Hematopoietic multipotent progenitor cell treated with erythropoietin and hydrocortisone succinate and interleukin-3 and kit ligand, for 4 days (in vitro differentiated cells): Measurements from ENCODE around the gene PEX16.
A peak's percentile ranks its signal among the peaks of the same experiment; 100 is the strongest.

ENCODE experiments used
- DNase-seq: peaks from one replicate; pipeline ENCODE4 v3.0.0-alpha.2; 2015

The PEX16 gene

DNA sequence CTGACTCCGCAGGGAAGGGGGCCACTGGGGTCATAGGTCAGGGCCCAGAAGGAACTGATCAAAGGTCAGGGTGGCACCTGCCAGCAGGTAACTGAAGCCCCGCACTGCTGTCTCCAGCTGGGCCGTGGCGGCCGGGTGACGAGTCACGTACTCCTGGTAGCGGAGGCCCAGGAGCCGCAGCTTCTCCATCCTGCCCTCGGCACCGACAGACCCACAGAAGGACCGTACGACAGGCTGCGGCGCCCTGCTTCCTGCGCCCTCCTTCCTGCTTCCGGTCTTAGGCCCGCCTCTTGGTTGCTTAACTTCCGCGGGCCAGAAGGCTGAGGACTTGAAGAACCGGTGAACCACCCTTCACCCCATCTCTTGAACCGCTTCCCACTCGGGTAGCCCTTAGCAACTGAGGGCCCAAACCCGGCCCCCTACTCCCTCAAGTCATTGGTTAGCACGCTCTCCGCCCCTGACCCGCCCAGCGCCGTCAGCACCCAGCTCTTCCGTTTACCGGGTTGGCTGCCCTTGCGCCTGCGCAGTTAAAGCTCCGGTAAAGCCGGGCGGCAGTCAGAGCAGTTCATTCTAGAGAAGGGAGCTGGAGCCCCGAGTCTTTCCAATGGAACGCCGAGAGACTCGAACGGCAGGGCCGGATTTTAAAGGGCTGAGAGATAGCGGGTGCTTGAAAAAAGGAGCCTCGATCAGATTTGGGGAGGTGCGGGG lies at the start of gene PEX16:
Gene PEX16, minus strand, starts transcription at position 255 of the 708 bp plus-strand sequence. Its CDS starts 66 bp downstream, at position 189.
- peak; percentile 99 for DNase-seq

DNA sequence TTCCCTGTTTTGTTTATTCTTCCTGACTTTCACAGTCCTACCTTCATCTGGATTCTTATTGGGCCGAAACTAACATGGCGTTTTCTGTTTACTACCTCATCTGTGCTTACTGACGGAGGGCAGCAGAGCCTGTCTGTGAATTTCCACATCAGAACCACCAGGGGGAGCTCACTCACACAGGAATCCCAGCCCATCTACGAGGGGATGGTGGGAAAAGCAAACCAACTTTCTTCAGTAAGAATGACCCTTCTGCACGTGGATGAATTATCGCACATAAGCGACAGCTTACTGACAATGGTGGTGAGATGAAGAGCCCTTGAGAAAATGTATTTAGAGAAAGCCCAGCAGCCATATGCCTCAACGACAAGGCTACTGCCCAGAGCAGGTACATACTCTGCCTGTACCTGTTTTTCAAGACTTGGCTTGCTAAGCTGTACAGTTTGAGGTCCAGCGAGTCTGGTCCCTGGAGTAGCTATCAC lies 47.3 kb upstream of the PEX16 start:
- peak; percentile 90 for DNase-seq

DNA sequence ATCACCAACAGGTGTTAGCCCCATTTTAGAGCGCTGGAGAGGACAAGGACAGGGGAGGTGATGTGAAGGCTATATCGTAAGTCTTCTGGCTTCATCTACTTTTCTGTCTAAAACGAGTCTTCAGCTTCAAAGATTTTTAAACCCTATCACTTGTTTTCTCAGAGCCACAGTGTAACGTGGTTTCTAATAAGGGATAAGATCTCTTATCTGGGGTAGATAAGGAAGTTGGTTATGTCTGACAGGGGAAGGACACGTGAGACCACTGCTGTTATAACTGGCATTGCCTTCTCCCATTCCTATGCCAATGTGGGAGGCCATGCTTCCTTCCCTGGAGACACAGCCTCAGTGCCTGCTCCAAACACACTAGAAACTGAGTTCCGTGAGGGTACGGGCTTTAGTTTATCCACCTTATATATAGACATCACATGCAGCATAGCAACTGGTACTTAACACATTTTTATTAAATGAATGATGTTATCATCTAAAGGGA lies 44.1 kb upstream of the PEX16 start:
- peak; percentile 67 for DNase-seq

- peak; percentile 23 for DNase-seq
These were observed 42.9 kb upstream of the PEX16 start for GRCh38 chr11:45960387-45961095.

DNA sequence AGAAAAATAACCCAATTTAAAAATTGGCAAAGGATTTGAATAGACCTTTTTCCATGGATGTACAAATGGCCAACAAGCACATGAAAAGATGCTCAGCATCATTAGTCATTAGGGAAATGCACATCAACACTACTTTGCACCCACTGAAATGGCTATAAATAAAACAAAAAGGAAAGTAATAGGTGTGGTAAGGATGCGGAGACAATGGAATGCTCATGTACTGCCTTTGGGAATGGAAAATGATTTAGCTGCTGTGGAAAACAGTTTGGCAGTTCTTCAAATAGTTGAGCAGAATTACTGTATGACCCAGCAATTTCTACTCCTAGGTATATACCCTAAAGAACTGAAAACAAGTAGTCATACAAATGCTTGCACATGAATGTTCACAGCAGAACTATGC lies 42.2 kb upstream of the PEX16 start:
- DNase-seq, result no peak

- no peak for DNase-seq
These were observed 32.3 kb upstream of the PEX16 start for GRCh38 chr11:45949992-45950407.

DNA sequence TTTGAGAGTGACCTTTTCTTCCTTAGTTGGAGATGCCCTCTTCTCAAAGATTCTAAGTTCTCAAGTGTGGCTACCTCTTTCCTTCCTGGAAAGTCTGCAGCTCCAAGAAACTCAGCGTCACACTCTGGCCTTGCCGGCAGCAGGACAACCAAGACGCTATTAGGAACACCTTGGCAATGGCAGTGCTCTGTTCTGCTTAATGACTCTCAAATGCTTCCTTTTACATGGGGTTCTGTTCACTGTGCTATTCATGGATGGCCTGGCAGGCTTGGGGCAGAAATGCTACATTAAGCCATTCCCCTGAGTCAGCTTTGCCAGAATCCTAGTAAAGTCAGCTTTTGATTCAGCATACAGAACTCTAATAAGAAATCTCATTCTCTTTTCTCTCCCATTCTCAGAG lies 30.7 kb upstream of the PEX16 start:
- no peak for DNase-seq

DNA sequence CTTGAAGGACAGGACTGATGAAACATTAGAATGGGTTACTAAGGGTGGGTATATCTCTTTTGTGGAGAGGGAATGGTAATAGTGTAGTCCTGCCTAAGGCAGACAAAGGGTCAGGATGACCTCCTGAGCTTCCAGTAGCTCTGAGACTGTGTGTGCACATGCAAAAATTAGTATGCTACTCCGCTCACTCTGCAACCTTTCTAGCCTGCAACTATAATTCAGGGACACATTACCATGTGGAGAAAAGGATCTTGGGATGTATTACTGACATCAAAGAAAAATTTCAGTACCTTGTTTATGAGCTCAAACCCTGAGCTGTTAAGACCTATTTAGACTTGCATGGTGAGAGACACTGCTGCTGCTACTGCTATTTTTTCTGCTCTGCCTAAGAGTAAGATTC lies 30.2 kb upstream of the PEX16 start:
- no peak for DNase-seq

DNA sequence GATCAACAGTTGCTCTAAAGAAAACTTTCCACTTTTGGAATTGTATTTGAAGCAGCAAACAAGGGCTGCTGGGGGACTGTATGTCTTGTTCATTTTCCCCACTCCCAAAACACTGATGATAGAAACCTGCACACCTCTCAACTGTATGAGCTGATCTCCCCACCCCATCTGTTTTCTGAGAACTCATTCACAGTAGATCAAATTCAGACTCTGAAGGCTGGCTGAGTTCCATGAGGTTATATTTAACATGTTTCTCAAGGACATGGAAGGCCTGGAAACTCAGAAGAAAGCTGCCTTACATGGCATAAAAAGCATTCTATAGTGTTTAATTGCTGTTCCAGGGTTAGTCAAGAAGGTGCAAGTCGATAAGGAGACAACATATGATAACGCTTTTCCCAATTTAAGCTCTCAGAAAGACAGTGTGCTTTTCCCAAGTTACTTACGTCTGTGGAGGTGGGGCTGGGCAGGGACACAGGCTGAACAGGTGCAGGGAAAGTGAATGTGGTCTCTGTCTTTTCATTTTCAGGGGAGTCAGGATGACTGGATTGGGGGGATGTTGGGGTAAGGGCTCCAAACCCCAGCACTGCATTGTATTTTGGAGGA lies 27.8 kb upstream of the PEX16 start:
- DNase-seq, result no peak

GRCh38 chr11:45942381-45942780 lies 24.7 kb upstream of the PEX16 start:
- DNase-seq, result no peak

DNA sequence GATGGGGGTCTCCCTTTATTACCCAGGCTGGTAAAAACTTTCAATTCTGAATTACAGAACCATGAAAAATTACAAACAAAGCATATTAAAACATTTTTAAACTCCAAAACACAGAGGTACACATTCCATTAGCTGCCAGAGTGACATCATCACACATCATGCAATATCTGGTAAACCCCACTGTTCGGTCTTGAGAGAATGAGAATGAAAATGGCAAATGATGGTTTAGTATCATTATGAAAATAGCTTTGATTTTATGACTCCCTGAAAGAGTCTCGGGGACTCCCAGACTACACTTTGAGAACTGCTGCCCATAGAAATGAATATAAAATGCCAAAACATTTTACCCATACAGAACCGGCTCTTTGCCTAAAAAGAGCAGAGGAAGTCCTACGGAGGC lies 23.6 kb upstream of the PEX16 start:
- DNase-seq, result no peak

DNA sequence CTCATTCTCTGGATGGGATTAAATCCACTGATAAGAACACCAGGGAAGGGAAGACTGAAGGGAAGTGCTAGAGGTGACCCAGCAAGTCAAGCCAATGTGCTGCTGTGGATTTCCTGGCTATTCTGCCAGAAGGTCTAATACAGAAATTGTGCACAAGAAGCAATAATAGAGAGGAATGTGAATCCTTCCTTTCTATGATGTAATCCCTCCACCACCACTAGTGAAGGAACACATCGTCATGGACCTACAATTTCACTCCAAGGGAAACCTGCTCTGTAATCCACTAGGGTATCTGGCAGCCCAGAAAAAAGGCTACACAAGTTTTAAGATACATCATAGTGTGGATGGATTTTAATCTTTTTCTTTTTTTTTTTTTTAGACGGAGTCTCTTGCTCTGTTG lies 22.2 kb upstream of the PEX16 start:
- no peak for DNase-seq

DNA sequence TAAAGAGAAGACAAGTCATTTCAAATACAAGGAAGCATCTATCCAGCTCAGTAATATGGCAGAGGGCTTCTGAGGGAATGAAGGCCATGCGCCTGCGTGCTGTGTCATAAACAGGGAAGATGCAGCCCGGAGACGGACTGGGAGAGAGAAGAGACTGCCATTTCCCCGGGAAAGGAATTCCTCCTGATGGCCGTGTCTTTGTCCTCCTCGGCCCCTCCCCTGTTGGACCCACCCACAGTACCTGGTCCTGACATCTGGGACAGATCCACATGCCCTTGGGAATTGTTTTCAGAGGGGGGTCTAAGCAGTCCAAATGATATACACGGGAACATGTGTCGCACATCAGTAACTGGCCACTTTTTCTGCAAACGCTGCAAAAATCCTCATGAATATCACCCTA lies 20.2 kb upstream of the PEX16 start:
- no peak for DNase-seq

DNA sequence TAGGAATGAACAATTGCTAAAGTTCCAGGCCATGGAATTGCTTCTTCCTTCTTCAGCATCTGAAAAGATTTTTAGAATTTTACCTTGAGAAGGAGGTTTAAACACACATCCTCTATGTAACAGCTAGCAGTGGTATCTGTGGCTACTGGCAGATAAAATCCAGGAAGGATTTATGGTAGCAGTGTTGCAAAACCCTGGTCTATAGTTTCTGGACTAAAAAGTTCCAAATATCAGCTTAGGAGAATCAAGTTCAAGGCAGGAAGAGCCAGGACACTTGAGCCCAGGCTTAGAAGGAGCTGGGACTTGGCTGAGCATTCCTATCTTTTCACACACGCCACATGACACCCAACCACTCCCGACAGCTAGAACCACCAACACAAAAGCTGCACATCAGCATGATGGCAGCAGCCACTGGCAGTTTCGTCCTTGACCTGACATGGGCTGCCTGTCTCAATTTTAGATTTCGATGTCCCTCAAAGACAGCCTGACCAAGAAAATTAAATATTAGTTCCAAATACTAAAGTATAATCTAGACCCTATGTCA lies 18.9 kb upstream of the PEX16 start:
- DNase-seq, result no peak

DNA sequence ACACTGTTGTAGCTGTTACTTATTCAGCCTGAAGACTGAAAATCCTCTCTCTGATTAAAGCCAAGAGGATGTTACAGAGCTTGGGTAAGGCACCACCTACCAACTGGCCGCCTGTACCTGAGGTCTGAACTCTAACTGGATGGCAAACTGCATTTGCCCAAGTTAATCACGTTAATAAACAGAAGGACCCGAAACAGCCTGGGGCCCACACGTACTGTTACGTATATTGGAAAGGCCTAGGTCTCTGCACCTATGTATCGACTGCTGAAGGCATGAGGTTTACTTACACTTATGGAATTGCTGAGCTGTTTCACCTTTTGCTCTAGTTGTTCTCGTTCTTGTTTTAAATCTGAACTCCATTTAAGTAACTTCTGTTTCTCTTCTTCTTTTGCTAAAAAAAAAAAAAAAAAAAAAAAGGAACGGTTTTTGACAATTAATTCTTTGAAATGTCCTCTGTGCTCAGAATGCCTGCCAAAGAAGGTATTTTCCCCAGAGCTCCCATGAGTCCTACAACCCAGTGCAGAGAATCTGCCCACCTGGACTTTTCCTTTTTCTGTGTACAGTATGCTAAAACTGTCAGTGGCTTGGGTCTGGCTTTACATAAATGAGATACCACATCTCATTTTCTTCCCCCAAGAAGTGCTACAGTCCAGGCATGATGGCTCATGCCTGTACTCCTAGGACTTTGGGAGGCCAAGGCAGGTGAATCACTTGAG lies 17.8 kb upstream of the PEX16 start:
- DNase-seq, result no peak

- no peak for DNase-seq
These were observed 17.1 kb upstream of the PEX16 start for GRCh38 chr11:45934580-45935318.

GRCh38 chr11:45933846-45934579 lies 16.3 kb upstream of the PEX16 start:
- no peak for DNase-seq

DNA sequence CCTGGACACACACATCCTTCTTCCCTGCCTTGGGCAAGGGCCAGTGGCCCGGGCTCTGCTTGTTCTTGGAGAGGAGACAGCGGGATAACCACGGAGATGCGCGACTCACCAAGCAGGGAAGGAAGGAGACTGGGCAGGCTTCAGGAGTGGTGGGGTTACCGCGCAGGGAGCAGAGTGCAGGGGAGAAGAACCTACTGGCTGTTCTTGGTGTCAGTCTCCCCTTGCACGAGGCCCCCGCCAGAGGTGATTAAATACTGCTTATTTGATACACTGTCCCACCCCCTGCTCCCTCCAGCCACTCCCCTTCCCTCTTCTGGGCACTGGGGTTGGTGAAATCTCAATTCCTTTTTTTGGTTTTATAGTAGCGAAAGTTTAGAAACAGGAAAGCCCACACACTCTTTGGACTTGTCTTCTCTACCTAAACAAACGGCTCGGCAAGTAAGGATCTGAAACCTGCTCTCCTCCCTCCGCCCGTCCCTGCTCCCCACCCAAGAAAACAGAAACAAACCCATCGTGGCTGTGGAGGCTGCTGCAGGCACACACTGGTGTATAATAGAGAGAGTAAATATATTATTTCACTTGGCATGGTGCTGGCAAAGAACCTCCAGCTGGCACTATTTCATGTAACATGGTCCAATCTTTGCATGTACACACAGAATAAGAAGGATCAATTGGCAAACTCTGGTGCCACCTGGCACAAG lies 15.6 kb upstream of the PEX16 start:
- DNase-seq, result no peak

DNA sequence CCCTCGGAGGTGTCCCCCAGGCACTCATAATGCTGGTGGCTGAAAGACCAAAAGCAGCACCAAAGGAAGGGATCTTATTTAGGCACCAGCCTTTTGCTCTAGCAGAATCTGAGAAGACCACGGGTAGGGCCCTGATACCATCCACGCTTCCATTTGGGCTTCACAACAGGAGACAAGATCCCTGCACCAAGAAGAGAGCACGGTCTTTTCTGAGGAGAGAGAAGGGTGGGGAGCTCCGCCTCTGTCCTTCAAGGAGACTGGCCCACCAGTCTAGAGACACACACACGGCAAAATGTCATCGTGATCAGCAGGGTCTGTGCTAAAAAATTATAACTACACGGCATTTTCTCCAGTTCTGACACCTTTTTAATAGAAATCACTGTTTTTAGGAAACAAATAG lies 14.5 kb upstream of the PEX16 start:
- DNase-seq, result no peak

GRCh38 chr11:45931739-45932138 lies 14.1 kb upstream of the PEX16 start:
- DNase-seq, result no peak
